Bone marrow (tissue), 2 donors: ENCODE measurements around the gene S100A13.
"Not testable (repeated sequence)": the region's sequence is repeated elsewhere in the genome, so short reads cannot be mapped to it uniquely, and the experiment has no call there.

Experiments used
- DNase-seq, 2 donors: peaks; one replicate each; lab custom pipeline; 2025; lab: John Stamatoyannopoulos, UW

S100A13 gene

DNA sequence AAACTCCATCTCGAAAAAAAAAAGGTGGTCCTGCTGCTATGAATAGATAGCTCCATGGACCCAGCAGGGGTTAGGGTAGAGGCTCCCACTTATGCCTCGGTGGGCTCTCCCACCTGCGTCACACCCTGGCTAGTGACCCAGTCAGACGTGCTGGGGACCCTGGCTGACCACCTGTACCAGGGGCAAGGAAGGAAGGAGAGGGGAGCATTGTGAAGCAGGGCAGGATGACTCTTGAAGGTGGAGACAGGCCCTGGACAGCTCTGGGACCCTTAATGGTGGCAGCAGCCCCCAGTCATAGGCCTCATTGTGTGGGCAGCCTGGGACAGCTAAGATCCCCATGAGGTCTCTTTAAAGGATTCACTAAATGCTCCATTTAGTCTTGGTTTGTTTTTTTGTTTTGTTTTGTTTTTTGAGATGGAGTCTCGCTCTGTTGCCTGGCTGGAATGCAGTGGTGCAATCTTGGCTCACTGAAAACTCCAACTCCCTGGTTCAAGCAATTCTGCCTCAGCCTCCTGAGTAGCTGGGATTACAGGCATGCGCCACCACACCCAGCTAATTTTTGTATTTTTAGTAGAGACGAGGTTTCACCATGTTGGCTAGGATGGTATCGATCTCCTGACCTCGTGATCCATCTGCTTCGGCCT is 20.8 kb upstream of the S100A13 start:
- DNase-seq = no peak

DNA sequence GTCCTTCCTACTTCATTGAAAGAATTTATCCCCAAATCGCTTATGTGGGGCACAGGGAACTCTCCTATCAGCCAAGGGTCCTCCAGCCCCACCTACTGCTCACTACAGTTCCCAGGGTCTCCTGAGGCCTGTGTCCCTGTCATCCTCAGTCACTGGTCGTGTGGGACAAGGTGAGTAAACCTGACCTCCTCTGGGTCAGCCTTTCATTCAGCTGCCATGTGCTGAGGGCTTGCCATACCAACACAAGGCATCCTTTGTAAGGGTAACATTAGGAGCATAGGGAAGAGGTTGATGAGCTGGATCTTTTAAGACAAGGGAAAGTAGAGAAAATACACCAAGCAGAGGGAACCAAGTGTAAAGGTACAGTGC is 20.0 kb upstream of the S100A13 start:
- no peak for DNase-seq

DNA sequence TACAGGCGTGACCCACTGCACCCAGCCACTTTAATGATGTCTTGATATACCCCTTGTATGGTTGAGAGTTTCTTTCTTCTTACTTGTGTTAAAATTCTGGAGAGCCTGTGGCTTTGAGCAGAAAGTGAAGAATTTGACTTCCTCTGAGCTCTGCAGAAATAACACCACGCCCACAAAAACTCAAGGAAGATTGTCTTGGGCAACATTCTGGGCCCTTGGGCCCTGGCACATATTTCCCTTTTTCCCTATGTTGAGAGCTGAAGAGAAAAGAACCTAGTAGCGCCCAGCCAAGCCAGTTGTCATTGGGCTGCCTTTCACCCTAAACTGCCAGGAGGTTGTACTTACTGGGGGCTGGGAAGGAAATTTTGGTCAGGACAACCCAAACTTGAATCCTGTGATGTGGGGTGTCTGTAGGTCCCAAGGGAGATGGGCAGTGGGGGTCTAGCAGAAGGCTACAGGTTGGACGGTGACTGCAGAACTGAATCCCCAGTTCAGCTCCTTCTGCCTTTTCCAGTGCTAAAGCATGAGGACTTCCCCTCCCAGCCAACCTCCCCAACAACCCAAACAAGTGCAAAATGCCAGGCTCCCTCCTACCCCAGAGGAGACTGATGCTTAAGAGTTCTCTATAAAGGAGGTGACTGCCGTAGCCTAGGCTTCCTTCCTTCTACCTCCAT is 19.5 kb upstream of the S100A13 start:
- DNase-seq = no peak

DNA sequence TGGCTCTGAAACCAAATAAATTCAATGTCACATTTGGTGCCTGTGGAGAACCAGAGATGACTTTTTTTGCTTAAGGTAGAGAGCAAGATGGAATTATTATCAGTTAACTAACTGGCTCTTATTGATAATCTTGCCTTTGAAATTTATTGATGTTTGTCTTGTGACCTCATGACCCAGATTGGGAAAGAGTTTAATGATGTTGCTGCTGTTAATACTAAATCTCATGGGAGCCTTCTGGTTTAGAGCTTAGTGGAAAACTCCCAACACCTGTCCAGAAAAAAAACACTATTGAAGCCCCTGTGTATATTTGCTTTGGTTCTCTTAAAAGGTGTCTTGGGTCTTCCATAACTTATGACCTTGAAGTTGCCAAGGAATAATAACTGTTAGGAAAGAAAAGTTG is 16.5 kb upstream of the S100A13 start:
- no peak for DNase-seq

DNA sequence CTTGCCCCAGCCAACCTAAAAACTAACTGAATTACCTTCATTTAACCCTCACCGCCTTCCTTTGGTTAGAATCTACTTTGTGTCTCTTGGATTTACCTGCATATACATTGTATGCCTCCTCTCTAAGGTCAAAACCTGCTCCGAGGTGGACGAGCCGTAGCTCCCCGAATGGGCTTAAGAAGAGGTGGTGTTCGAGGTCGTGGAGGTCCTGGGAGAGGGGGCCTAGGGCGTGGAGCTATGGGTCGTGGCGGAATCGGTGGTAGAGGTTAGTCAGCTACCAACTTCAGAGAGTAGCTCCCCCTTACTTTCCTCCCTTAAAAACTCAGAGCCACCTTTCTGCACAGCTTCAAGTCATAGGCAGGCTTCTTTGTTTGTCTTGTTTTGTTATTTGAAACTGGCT is 15.8 kb upstream of the S100A13 start:
- DNase-seq = no peak

DNA sequence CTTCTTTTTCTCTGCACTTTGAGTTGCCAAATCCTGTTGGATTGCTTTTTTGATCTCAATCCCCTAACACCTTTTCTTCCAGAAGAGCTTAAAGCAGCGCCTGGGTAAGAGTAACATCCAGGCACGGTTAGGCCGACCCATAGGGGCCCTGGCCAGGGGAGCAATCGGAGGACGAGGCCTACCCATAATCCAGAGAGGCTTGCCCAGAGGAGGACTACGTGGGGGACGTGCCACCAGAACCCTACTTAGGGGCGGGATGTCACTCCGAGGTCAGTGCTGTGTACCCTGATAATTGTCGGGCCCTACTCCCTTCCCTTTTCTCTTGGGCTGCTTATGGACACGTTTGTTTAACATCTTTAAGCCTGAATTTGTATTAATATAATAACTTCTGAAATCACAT is 14.9 kb upstream of the S100A13 start:
- no peak for DNase-seq

DNA sequence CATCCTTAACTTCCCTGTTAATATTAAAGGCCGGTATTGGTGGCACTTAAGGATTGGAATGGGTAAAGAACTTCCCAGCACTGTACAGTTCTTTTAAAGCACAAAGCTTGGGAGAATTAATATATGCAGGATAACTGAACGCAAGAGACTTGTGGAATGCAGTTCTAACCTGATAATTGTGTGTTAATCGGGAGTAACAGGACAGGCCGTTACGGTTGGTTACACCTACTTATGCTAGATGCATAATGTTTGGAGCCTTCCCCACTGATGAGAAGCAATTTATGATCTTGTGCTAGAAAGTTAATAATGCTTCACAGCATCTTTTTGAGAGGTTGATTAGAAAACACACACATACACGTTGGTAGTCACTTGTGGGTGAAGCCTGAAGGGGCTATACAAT is 13.6 kb upstream of the S100A13 start:
- no peak for DNase-seq

DNA sequence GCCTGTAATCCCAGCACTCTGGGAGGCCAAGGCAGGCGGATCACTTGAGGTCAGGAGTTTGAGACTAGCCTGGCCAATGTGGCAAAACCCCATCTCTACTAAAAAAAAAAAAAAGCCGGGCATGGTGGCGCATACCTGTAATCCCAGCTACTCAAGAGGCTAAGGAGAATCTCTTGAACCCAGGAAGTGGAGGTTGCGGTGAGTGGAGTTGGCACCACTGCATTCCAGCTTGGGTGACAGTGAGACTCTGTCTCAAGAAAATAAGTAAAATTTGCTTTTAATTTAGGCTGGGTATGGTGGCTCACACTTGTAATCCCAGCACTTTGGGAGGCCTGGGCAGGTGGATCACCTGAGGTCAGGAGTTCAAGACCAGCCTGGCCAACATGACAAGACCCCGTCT is 12.9 kb upstream of the S100A13 start:
- not testable (repeated sequence) for DNase-seq

DNA sequence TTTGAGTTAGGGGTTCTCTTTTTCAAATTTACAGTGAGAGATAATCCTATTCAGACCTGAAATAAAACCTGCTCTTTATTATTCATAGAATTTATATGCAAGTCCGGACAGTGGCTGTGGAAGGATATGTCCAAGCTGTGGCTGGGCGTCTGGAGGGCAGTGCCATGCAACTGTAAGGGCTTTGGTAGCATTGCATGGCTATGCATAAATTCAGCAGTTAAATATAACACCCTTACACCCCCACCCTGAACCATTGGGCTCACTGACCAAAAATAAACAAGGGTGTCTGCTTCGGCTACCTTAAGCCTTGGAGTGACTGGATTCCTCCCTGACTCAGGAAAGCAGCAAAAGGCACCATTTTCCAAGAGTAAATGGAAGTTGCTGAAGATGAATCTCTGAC is 12.0 kb upstream of the S100A13 start:
- DNase-seq = no peak

DNA sequence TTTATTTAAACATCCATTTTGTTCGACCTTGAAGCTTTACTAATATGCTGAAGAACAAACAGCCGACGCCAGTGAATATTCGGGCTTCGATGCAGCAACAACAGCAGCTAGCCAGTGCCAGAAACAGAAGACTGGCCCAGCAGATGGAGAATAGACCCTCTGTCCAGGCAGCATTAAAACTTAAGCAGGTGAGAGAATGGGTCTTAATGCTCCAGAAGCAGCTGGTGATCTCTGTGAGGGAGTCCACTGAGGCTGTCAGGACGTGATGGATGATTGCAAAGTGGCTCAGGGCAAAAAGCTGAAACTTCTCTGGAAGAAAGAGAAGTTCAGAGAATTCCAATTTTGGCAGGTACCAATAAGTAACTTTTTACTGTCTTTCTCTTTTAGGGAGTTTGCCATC is 11.0 kb upstream of the S100A13 start:
- DNase-seq = no peak

DNA sequence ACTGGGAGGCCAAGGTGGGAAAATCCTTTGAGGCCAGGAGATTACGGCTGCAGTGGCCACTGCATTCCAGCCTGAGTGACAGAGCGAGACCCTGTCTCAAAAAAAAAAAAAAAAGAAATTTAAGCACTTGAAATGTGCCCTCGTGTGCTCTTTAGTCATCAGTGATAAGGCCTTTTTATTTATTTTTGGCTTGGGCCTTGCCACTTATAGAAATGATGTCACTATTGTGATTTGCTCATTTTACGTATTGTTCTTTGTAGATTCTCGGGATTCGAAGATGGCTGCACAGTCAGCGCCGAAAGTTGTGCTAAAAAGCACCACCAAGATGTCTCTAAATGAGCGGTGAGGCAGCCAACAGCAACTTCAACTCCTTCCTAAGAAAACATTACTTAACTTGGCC is 9.0 kb upstream of the S100A13 start:
- DNase-seq = no peak

DNA sequence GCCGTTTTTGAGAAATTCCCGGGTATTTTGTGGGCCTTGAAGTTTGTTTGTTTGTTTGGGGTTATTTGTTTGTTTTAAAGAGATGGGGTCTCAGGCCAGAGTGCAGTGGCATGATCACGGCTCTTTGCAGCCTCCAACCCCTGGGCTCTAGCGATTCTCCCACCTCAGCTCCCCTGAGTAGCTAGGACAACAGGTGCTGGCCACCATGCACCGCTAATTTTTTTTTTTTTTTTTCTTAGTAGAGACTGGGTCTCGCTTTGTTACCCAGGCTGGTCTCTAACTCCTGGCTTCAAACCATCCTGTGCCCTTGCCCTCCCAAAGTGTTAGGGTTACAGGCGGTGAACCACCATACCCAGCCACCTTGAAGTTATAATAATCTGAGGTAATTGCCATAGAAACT is 8.6 kb upstream of the S100A13 start:
- DNase-seq = no peak

DNA sequence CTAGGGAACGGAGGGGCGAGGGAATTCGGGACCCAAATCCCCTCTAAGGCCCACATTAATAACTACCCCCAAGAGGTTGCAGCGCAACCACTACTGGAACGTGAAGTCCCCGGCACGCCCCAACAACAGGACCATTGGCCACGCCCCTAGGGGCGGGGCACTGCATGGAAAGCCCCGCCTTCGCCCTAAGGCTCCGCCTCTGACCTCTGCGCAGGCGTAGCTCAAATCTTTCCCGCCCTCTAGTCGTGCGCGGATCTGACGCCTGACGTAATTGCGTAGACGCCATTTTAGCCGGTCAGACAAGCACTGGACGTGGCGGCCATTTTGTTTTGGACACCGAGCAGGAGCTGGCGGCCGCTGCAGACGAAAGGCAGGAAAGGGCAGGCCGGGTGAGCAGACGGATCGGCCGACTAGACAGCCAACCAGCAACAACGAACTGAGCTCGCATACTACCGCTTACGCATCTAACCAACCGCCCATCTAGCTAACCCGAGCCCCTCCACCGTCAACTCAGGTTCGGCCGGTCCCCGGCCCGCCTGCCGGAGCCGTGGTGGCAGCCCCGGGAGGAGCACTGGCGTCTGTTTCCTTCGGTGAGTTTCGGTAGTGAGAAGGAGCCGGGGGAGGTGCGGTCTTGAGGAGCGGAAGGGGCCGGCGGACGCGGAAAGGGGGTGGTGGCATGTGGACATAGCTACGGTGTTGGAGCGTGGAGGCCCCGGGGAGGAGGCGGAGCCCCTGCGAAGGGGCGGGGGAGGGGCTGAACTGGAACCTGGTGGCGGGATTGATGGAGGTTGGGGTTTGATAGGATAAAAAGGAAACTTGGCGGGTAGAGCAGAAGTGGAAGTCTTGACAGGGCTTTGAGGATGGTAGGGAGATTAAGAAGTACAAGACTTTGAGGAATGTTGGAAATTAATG is 6.7 kb upstream of the S100A13 start, which contains the start of gene CHTOP:
Gene CHTOP (plus strand): TSS at position 313 of the 912 bp plus-strand sequence. CDS start 2,523 bp downstream, outside the sequence.
- peak; percentile 96 to 98 for DNase-seq

DNA sequence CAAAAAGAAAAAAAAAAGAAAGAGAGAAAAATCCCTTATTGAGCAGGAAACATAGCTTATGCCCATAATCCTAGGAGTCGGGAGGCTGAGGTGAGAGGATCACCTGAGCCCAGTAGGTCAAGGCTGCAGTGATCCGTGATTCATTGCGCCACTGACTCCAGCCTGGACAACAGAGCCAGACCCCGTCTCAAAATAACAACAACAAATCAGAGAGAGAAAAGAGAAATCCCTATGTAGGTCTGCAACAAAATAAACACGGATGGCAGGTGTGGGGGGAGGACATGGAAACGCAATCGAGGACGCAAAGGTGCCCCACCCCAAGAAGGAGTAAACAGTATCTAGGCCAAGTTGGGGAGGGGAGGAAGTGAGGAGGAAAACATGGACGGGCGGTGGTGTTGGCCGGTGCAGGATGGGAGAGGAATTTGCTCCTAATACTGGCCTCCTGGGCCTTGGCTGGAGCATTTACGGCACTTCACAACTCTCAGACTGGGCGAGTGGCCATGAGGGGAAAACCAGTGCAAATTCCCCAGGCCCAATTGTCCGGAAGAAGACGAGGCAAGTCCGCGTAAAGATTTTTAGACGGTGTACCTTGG is 6.0 kb upstream of the S100A13 start:
- no peak for DNase-seq

DNA sequence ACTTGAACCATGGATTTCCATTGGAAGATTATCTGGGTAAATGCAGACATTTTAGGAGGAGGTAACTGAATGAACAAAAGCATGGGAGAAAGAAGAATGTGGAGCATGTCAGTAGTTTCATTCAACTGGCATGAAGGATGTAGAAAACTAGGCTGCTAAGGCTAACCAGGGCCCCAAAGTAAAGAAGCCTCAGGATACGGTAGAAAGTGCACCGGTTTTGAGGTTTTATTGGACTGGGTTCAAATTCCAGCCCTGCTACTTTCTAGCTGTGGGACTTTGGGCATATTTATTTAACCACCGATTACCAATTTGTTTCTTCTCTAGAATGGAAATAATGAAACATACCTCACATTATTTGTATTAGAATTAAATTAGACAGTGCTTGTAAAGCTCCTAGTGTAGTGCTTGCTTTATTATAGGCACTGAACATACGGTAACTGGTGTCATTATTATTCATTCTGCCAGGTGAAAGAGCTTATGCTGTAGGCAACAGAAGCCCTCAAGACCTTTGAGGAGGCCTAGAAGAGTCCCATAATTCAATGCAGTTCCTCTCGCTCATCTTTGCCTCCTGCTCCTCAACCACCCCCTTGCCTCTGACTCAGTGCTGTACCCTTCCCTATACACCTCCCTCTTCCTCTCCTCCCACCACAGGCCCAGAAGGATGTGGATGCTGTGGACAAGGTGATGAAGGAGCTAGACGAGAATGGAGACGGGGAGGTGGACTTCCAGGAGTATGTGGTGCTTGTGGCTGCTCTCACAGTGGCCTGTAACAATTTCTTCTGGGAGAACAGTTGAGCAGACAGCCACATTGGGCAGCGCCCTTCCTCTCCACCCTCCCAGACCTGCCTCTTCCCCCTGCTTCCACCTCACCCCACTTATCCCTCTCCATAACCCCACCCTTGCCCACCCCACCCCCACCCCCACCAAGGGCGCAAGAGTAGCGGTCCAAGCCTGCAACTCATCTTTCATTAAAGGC is 4.0 kb upstream of the S100A13 start:
- no peak for DNase-seq

DNA sequence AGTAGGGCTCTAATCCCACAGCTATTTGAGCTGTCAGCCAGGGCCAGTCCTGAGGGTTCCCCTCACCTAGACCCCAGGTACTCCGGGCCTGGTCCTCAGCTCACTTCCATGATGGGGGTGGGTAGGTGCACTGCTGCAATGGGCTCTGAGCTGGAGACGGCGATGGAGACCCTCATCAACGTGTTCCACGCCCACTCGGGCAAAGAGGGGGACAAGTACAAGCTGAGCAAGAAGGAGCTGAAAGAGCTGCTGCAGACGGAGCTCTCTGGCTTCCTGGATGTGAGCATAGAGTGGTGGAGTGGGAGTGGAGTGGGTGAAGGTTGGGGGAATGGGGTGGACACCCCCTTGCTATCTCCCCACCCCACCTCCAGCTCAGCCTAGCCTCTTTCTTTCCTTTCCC is 3.1 kb upstream of the S100A13 start:
- DNase-seq = no peak

DNA sequence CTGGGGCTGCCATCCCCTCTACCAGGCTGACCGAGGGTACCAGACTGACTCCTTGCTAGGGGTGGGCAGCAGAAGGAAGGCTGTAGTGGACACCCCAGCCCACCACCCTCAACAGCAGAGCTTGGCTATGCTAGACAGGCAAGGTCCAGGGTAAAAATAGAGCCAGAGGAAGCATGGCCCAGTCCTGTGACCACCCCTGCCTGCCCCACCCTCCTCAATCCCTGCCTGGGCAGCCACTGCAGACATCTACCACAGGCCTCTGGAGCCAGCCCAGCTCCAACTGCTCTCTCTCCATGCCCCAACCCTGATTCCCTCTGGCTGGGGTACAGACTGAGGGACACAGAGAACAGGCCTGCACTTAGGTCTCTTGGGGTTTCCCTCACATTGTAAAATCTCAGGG is 2.7 kb upstream of the S100A13 start:
- DNase-seq = no peak

DNA sequence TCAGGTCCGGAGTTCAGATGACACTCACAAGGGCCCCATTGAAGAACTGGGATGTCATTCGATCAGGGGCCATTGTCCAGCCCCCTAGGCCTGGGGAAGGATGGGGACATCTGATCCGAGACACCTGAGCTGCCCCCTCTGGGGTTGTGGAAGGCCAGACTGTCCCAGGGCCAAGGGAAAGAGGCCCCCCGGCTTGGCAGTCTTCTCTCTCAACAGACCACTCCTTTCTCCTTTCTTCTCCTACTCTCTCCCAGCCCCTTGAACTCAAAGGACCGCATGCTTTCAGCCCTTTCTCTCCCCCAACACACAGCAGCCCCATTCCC is 2.0 kb upstream of the S100A13 start:
- no peak for DNase-seq

DNA sequence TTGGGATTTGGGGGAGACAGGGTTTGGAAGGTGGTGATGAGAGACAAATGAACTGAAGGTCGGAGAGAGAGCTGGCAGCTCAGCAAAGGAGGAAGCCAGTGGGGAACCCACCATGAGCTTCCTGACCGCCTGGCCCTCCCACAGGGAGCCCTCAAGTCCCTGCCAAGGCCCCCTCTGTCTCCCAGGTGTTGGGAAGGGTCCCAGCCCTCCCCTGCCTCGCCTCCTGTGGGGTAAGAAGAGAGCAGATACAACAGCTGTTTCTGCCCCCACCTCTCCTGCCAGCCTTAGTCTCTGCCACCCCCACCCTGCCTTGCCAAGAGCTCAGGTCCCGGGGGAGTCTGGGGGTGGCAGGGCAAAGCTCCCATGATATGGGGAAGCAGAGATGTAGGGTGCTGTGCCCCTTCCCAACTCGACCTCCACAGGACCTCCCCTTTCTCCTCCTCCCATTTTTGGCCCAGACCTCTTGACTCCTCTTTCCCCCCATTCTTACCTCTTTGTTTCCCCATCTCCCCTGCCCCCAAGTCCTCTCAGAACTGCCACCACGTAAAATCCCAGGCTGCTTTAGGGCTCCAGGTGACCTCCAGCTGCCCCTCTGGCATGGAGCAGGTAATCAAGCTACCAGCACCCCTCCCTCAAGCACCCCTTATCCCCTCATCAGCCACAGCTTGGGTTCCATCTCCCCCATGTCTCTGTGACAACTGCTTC is 1.5 kb upstream of the S100A13 start:
- no peak for DNase-seq

DNA sequence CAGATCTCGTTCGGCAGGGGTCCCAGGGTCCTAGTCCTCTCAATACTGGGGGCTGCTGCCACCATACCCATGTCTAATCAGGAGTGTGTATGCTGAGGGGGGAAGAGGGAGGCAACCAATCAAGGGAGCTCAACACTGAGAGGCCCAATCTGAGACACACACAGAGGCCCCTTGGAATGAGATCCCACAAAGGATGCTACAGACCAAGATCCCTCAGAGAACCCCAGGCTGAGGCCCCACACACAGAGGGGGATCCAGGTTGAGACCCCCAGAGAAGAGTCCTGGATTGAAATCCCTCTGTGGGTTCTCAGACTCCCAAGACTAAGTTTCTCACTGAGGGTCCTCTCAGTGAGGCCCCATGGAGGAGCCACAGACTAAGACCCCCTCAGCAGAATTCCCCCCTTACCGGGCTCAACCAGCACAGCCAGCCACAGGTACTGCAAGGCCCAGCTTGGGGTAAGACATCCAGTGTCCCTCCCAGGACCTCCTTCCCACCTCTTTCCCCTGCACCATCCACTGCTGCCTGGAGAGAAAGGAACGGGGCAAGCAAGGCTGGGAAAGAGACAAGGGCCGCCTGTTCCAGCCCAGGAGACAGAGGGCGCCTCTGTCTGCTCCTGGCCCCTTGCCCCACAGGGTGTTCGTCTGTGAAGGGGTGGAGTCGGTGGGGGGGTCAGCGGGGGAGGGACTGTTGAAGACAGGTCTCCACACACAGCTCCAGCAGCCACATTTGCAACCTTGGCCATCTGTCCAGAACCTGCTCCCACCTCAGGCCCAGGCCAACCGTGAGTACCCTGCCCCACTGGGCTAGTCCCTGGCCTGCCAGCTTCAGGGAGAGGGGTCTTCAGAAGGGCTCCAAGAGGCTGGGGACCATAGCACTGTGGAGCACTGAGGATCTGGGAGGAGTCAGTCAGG is 666 bp upstream of the S100A13 start, which contains the start of gene S100A1:
Gene S100A1 (plus strand): TSS at position 720 of the 912 bp plus-strand sequence. CDS start 2,088 bp downstream, outside the sequence.
- no peak for DNase-seq
